Renal cortical epithelial cell (primary cell): ENCODE data around the gene ZFP57. TPM values are rescaled to one million over a fixed set of nuclear protein-coding genes. Genes with fewer than 3 reads are reported as not detected.

ENCODE experiments used
- DNase-seq: peaks from one replicate; pipeline ENCODE4 v3.0.0-alpha.2; 2011; ENCODE audit warnings: low read depth
- total RNA-seq: library from RNA; depleted of rRNA; stranded (reverse); fragments of >200 nt; gene quantifications from 2 replicates; pipeline ENCODE4 v1.2.3, GENCODE V29; 2014

The ZFP57 gene
- total RNA-seq = 0.10 and 0.69 TPM in 2 replicates

DNA sequence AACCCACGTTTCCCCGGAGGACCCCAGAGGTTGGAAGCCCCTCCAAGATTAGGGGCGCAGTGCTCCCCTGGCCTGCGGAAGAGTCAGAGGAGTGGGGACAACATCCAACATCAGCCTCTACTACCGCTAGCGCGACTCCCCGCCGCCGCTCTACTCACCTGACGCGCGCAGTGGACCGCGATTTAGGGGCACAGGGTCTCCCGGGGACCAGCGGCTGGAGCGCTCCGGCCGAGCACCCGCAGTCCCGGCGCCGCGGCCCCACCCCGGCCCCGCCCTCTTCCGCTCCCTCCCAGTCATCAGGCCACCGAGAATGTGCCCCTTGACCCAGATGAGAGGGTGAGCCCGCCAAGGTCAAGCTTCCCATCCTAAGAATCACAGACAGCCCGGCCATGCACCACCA is at the start of gene ZFP57:
TSS of gene ZFP57 (minus strand) at position 249 of the 400 bp plus-strand sequence. CDS start 4,149 bp downstream, outside the sequence.
- no peak for DNase-seq

DNA sequence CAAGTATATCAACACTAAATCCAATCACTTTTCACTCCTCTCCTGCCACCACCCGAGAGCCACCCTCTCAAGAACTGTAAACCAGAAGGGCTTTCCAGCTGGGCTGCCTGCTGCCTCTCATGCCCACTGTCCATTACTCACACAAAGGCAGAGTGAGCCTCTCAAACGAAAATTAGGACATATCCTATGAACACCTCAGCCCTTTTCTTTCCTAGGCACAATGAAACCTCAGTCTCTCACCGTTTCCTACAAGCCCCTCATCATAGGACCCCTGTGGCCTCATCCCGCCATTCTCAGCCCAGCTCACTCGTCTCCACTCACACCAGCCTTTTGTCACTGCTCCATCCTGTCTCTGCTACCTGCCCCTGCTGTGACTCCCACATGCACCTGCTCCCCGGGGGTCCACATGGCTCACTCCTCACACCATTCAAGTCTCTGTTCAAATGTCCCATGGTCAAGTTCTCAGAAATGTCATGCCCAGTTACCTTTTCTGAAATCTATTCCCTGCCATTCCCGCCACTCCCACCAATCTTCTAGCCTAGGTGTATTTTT is 49.7 kb upstream of the ZFP57 start:
- no peak for DNase-seq

GRCh38 chr6:29729774-29730328 is 48.9 kb upstream of the ZFP57 start:
- DNase-seq = no peak

DNA sequence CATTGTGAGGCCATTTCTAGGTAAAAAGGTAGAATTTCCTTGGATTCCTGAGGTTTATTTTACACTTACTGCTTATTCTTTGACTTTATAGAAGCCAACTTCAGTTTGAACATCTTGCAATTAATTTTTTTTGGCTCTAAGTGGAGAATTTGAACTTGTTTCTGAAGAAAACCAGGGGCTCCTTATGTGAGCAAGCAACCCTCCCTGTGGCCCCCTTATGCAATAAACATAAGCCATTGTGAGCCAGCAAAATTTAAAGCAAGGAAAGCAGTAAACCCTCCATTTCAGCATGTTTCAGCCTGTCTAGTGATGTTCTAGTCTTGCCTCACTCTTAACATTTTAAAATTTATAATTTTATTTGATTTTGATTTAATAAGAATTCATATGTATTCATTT is 47.9 kb upstream of the ZFP57 start:
- no peak for DNase-seq

DNA sequence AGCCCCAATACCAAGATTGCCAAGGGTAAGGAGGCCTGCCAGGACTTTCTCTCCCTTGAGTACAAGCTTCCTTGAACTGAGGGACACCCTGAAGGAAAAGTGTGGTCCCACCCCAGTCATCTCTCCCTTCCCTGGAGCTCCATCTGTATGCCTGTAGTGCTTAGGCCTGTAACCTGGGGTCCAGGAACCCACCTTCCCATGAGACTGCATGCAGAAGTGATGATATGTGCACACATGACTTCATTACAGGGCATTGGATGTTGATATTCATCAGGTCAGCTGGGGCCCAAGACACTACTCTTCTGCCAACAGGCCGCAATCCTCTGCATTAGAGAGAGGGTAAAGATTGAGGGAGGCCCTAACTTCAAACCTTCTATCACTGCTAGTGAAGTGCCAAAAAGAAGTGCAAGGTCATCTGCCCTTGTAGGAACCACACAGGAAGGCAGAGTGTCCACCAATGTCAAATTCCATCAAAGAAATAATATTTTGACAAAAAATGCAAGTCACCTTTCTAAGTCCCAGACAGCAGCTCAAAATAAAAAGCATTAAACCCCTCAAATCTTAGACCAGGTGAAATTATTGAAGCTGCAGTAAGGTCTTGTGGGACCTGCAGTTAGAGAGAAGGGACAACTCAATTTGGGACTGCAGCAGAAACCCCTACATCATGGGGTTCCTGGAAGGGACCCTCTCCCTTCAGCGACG is 47.4 kb upstream of the ZFP57 start:
- DNase-seq = no peak

DNA sequence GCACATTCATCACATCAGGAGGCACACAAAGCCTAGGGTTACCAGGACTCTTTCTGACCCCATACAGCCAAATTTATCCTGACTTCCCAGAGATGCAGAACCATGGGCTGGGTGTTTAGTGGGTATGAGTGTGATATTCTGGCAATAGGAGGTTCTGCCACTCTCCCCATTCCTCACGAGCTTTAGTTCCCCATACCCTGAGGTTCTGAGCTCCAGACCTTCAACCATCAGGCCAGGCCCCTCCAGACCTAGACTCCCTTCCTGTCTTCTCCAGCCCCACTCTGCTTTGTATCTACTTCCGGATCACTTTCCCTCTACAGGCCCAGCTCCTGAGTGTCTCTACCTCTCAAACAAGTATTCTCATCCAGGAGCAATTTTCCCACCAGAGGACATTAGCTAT is 46.7 kb upstream of the ZFP57 start:
- no peak for DNase-seq

DNA sequence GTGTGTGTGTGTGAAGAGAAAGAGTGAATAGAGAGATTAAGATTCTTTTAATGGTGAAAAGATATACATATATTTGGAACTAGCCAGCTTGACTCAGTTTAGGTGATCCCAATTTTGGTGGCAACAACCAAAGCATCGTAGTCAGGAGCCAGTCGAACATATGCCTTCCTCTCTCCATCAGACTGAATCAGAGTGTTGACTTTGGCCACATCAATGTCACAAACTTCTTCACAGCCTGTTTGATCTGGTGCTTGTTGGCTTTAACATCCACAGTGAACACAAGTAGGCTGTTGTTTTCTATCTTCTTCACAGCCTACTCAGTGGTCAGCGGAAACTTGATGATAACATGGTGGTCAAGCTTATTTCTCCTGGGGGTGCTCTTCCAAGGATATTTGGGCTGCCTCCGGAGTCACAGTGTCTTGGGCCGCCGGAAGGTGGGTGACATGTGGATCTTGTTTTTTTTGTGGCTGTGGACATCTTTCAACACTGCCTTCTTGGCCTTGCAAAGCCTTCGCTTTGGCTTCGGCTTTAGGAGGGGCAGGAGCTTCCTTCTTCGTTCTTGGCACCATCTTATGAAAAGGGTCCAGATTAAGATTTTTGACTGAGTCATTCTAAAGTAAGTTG is 45.7 kb upstream of the ZFP57 start:
- no peak for DNase-seq

DNA sequence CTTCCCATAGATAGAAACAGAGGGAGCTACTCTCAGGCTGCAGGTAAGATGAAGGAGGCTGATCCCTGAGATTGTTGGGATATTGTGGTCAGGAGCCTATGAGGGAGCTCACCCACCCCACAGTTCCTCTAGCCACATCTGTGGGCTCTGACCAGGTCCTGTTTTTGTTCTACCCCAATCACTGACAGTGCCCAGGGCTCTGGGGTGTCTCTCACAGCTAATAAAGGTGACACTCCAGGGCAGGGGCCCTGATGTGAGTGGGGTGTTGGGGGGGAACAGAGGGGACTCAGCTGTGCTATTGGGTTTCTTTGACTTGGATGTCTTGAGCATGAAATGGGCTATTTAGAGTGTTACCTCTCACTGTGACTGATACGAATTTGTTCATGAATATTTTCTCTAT is 45.0 kb upstream of the ZFP57 start:
- DNase-seq = no peak

DNA sequence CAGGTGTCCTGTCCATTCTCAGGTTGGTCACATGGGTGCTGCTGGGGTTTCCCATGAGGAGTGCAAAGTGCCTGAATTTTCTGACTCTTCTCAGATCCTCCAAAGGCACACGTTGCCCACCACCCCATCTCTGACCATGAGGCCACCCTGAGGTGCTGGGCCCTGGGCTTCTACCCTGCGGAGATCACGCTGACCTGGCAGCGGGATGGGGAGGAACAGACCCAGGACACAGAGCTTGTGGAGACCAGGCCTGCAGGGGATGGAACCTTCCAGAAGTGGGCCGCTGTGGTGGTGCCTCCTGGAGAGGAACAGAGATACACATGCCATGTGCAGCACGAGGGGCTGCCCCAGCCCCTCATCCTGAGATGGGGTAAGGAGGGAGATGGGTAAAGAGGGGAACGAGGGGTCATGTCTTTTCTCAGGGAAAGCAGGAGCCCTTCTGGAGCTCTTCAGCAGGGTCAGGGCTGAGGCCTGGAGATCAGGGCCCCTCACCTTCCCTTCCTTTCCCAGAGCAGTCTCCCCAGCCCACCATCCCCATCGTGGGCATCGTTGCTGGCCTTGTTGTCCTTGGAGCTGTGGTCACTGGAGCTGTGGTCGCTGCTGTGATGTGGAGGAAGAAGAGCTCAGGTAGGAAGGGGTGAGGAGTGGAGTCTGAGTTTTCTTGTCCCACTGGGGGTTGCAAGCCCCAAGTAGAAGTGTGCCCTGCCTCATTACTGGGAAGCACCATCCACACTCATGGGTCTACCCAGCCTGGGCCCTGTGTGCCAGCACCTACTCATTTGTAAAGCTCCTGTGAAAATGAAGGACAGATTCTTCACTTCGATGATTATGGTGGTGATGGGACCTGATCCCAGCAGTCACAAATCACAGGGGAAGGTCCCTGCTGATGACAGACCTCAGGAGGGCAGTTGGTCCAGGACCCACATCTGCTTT is 44.3 kb upstream of the ZFP57 start:
- no peak for DNase-seq

- DNase-seq = no peak
Measured at GRCh38 chr6:29723666-29724588, 43.0 kb upstream of the ZFP57 start.

DNA sequence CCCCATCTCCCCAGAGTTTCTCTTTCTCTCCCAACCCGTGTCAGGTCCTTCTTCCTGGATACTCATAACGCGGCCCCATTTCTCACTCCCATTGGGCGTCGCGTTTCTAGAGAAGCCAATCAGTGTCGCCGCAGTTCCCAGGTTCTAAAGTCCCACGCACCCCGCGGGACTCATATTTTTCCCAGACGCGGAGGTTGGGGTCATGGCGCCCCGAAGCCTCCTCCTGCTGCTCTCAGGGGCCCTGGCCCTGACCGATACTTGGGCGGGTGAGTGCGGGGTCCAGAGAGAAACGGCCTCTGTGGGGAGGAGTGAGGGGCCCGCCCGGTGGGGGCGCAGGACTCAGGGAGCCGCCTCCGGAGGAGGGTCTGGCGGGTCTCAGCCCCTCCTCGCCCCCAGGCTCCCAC is 42.3 kb upstream of the ZFP57 start, which contains the start of gene HLA-F:
TSS of gene HLA-F (plus strand) at position 173 of the 404 bp plus-strand sequence. CDS start at position 203, 30 bp downstream.
- DNase-seq = peak; percentile 83

- DNase-seq = peak; percentile 3
Measured at GRCh38 chr6:29720863-29721262, 39.9 kb upstream of the ZFP57 start.

GRCh38 chr6:29710281-29710941 is 29.5 kb upstream of the ZFP57 start:
- DNase-seq = no peak

- no peak for DNase-seq
Measured at GRCh38 chr6:29709188-29709587, 28.2 kb upstream of the ZFP57 start.

DNA sequence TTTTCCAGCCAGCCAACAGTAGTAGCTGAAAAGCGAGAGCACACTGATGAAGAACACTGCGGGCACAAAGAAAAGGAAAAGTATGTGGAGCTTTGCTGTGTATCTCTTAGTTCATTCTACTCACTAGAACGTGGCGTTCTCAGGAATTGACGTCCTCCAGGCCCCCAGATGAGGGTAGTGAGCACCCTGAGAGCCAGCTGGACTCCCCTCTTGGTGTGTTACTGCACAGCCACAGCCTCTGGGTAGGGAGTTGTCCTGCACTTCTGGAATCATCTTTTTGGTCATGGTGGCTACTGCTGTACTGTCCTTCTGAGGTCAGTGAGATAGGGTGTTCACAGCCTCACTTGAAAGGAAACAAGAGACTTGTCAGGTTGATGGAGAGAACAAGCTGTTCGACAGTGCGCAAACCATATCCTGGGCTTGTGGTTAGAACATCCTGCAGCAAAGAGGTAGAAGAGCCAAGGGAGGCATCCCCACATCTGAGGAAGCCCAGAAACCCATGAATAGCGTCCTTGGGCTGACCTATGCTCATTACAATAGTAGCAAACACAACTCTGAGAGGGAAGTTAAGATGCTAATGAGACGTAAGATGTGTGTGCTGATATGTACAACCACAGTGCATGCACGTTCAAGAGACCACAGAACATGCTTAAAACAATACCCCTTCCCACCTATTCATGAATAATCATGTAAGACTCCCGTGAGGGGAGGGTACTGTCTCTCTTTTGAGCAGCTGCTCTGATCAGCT is 27.7 kb upstream of the ZFP57 start:
- DNase-seq = no peak

DNA sequence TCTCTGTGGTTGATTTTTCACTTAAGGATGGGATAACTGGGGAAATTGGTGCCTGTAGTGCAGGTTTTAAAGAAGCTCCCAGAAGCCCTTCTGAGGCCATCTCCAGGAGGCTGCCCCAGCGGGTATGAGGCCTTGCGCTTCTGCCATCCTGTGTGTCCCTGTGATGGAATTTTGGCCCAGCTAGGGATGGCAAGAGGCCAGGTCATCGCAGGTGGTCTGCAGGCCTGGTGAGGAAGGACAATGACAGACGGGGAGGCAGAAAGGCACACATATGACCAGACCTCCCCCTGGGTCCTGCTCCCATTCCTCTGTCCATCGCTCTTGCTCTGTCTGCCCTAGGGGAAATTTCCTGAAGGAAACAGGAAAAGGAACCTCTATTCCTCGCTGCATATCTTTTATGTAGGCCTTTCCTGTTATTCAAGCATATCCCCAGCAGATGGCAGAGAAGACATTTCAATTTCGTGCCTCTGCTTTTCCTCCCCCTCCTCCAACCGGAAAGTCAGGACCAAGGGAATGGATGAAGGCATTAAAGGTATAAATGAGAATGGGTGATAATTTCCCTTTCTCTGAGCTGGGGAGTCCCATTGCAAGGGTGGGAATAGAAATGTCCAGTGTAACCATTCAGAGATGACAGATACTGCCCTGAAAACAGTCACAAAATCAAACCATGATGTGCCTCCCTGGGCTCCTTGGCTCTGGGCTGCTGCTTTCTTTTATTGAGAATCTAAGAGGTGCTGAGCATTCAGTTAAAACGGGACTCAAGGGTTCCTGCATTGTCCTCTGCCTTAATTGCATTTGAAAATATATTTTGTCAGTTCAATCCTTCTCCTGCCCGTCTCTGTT is 24.7 kb upstream of the ZFP57 start:
- DNase-seq = peak; percentile 52

GRCh38 chr6:29702519-29703103 is 21.7 kb upstream of the ZFP57 start:
- no peak for DNase-seq
